Activated B cell treated with CpG ODN at 0.5 μM for 24 hours (primary cell): ENCODE measurements around the gene LCE2D. TPM values are rescaled to one million over a fixed set of nuclear protein-coding genes. Genes with fewer than 3 reads are reported as not detected.

Experiments used
- ATAC-seq: fragments of 200-7000 bp; cut with Tn5 transposase; one replicate; pipeline ENCODE4 v1.10.0; 2021; ENCODE audit warnings: low read depth, mild to moderate bottlenecking, moderate library complexity
- CTCF ChIA-PET: fragments of 350-600 bp; sonication (Branson Sonifier 250); formaldehyde crosslinking; loops from one replicate; lab custom pipeline; 2021; ENCODE audit warnings: antibody characterized with exemption; lab: Charles Lee
- POLR2A ChIA-PET: fragments of 350-600 bp; sonication (Branson Sonifier 250); formaldehyde crosslinking; loops from one replicate; lab custom pipeline; 2021; ENCODE audit warnings: antibody characterized with exemption; lab: Charles Lee
- DNase-seq: peaks from one replicate; pipeline ENCODE4 v3.0.0; 2022
- H3K27ac Mint-ChIP-seq: one replicate; pipeline ENCODE4 v1.8.0; 2020; ENCODE audit warnings: mixed read lengths
- H3K27me3 Mint-ChIP-seq: one replicate; pipeline ENCODE4 v1.8.0; 2021; ENCODE audit warnings: mixed read lengths
- H3K36me3 Mint-ChIP-seq: one replicate; pipeline ENCODE4 v1.8.0; 2021; ENCODE audit warnings: low read depth, mixed read lengths
- H3K4me1 Mint-ChIP-seq: one replicate; pipeline ENCODE4 v1.8.0; 2021; ENCODE audit warnings: mixed read lengths
- H3K4me3 Mint-ChIP-seq: one replicate; pipeline ENCODE4 v1.8.0; 2020; ENCODE audit warnings: mild to moderate bottlenecking, mixed read lengths
- H3K9me3 Mint-ChIP-seq: one replicate; pipeline ENCODE4 v1.8.0; 2020; ENCODE audit warnings: mixed read lengths
- intact Hi-C: fragments of 100-400 bp; cut with micrococcal nuclease; formaldehyde crosslinking; loops from one replicate; pipeline ENCODE4 v1.15.1; 2024
- total RNA-seq: library from RNA; stranded (reverse); gene quantifications from 2 replicates; pipeline ENCODE4 v1.2.3, GENCODE V29; 2022
- TF ChIP-seq, protein P1 (sequence below): fragments of 200-600 bp; IDR thresholded peaks from one replicate; pipeline ENCODE4 v1.8.0; 2022; ENCODE audit warnings: antibody characterized with exemption, mild to moderate bottlenecking

Gene LCE2D
- total RNA-seq, 1 donor from 2014 or later = not detected

DNA sequence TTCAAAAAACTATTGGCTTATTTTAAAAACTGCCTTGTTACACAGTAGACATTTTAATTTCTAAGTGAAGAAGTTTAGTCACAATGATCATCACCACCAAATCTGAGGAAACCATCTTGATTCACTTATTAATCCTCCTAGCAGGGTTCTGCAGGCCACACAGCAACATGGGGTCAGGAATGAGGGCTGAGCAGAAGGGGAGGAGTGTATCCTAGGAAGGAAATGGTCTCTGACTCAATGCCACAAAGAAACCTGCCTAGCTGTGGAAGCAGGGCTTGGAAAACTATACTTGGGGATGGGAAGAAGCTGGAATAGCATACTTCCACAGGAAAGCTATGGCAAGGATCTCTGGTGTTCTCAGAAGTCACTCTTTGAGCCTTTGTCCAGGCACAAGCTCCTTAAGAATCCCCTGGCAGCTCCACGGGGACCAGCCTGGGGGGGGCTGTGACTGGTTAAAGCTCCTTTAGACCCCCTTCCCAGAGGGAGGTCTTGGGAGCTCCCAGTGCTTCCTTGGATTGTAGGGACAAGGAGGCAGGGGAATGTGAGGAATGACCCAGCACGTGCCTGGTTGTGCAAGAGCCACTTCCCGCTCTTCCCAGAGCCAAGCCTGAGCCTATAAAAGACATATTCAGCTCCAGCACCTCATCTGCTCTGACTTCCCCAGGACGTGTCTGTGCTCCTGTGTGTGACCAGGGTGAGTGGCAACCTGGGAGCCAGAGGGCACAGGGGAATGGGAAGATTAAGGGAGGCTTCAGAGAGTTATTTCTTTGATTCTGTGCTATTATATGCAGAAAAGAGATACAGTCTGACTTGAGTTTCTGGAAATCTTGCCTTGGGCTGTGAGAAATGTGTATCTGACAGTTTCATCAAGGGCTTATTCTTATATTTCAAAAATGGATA lies 34.8 kb downstream of the LCE2D start, which contains the start of gene LCE2A:
Gene LCE2A (plus strand): TSS at position 645 of the 900 bp plus-strand sequence. CDS start 557 bp downstream, outside the sequence.
- H3K4me3 Mint-ChIP-seq = no peak within 1 kb of the TSS

DNA sequence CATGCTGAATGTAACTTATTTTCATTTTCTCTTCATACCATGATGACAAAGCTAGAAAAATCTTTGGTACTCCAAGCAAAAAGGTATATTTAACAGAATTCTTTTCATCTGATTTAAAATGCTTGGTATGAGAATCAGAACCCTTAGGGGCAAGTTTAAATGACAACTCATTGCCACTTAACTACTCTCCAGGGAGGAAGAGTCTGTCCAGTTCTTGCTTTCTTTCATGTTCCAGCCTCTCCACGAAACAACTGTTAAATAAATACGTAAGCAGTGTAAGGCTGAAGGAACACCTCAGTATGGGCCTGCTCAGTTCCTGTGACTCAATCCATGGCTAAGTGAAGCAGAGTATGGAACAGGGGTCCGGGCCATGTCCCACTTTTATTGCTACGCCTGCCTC lies 36.6 kb downstream of the LCE2D start:
- POLR2A ChIA-PET = no interaction called here
- peaks cover 8% of the 10 kb centered on the region for H3K27me3 Mint-ChIP-seq
- H3K9me3 Mint-ChIP-seq = peaks cover 8% of the 10 kb centered on the region
- DNase-seq (no peak), ATAC-seq (no peak)
- no peak overlapping the region for H3K27ac Mint-ChIP-seq
- H3K4me3 Mint-ChIP-seq = no peak overlapping the region
- TF ChIP-seq, protein P1, sequence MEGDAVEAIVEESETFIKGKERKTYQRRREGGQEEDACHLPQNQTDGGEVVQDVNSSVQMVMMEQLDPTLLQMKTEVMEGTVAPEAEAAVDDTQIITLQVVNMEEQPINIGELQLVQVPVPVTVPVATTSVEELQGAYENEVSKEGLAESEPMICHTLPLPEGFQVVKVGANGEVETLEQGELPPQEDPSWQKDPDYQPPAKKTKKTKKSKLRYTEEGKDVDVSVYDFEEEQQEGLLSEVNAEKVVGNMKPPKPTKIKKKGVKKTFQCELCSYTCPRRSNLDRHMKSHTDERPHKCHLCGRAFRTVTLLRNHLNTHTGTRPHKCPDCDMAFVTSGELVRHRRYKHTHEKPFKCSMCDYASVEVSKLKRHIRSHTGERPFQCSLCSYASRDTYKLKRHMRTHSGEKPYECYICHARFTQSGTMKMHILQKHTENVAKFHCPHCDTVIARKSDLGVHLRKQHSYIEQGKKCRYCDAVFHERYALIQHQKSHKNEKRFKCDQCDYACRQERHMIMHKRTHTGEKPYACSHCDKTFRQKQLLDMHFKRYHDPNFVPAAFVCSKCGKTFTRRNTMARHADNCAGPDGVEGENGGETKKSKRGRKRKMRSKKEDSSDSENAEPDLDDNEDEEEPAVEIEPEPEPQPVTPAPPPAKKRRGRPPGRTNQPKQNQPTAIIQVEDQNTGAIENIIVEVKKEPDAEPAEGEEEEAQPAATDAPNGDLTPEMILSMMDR = no peak
- intact Hi-C loops = no loop called here
- CTCF ChIA-PET = no interaction called here
- H3K4me1 Mint-ChIP-seq = no peaks in the 10 kb centered on the region
- no peaks in the 10 kb centered on the region for H3K36me3 Mint-ChIP-seq

More for the DNA sequence above, 34.8 kb downstream of the LCE2D start, which contains the start of gene LCE2A:
- Mint-ChIP-seq H3K27me3 (no peaks in the 10 kb centered on the region), H3K36me3 (no peaks in the 10 kb centered on the region), H3K9me3 (peaks cover 2% of the 10 kb centered on the region), H3K4me1 (no peaks in the 10 kb centered on the region), H3K27ac (no peak within 1 kb of the TSS)
- CTCF ChIA-PET = no interaction called here
- DNase-seq (no peak), ATAC-seq (no peak)
- intact Hi-C loops = no loop called here
- POLR2A ChIA-PET = no interaction called here
- TF ChIP-seq, protein P1 = no peak

DNA sequence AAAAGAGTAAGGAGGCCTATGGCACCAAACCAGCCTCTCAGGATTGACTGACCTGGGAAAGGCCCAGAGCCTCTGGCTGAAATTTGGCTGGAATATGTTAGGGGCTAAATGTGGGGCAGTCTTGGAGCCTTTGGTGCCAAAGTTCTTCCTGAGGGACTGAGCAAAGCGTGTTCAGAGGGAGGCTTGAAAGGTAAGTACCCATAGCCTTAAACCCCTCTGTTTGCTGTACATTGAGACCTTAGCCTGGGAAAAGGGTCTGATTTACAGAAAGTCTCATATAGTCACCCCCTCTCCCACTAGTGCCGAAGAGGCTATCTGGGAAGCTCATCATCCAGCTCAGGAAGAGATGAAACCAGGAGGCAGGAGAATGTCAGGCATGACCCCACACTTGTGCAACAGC lies 44.7 kb downstream of the LCE2D start, which contains the start of gene LCE4A:
Gene LCE4A (plus strand): TSS at position 301 of the 400 bp plus-strand sequence. CDS start 916 bp downstream, outside the sequence.
- intact Hi-C loops = no loop called here
- CTCF ChIA-PET = no interaction called here
- ATAC-seq = no peak
- Mint-ChIP-seq H3K36me3 (no peaks in the 10 kb centered on the region), H3K4me1 (no peaks in the 10 kb centered on the region), H3K9me3 (peaks cover 8% of the 10 kb centered on the region), H3K4me3 (no peak within 1 kb of the TSS), H3K27ac (no peak within 1 kb of the TSS), H3K27me3 (peaks cover 29% of the 10 kb centered on the region)
- POLR2A ChIA-PET = no interaction called here
- DNase-seq = no peak
- TF ChIP-seq, protein P1 = no peak

Other genes starting within 250 kb of the LCE2D start
- not detected in 2 replicates for gene CRNN, start 249.1 kb upstream of the LCE2D start, total RNA-seq
- not detected in 2 replicates for gene LCE5A, start 152.6 kb upstream of the LCE2D start, total RNA-seq
- not detected in 2 replicates for gene CRCT1, start 148.9 kb upstream of the LCE2D start, total RNA-seq
- gene LCE3E, start 96.6 kb upstream of the LCE2D start, total RNA-seq = not detected in 2 replicates
- gene LCE3D, start 82.9 kb upstream of the LCE2D start, total RNA-seq = not detected in 2 replicates
- not detected in 2 replicates for gene LCE3C, start 63.1 kb upstream of the LCE2D start, total RNA-seq
- gene LCE3B, start 49.6 kb upstream of the LCE2D start, total RNA-seq = not detected in 2 replicates
- gene LCE3A, start 40.3 kb upstream of the LCE2D start, total RNA-seq = not detected in 2 replicates
- gene LCE2C, start 11.9 kb downstream of the LCE2D start, total RNA-seq = not detected in 2 replicates
- gene LCE2B, start 22.7 kb downstream of the LCE2D start, total RNA-seq = not detected in 2 replicates
- not detected in 2 replicates for gene LCE2A, start 35.0 kb downstream of the LCE2D start, total RNA-seq
- not detected in 2 replicates for gene LCE4A, start 44.8 kb downstream of the LCE2D start, total RNA-seq
- not detected in 2 replicates for gene KPRP, start 94.6 kb downstream of the LCE2D start, total RNA-seq
- gene LCE1F, start 111.8 kb downstream of the LCE2D start, total RNA-seq = not detected in 2 replicates
- not detected in 2 replicates for gene LCE1E, start 122.9 kb downstream of the LCE2D start, total RNA-seq
- not detected in 2 replicates for gene LCE1D, start 133.3 kb downstream of the LCE2D start, total RNA-seq
- not detected in 2 replicates for gene LCE1C, start 143.3 kb downstream of the LCE2D start, total RNA-seq
- gene LCE1B, start 148.6 kb downstream of the LCE2D start, total RNA-seq = not detected in 2 replicates
- gene LCE1A, start 164.1 kb downstream of the LCE2D start, total RNA-seq = not detected in 2 replicates
- gene LCE6A, start 179.5 kb downstream of the LCE2D start, total RNA-seq = not detected in 2 replicates
- gene LCE7A, start 196.6 kb downstream of the LCE2D start, total RNA-seq = not detected in 2 replicates
- gene SMCP, start 214.9 kb downstream of the LCE2D start, total RNA-seq = not detected in 2 replicates
- gene IVL, start 245.2 kb downstream of the LCE2D start, total RNA-seq = not detected in 2 replicates